ENCODE data around the gene C6orf141. TPM values are rescaled to one million over a fixed set of nuclear protein-coding genes. Genes with fewer than 3 reads are reported as not detected.

C6orf141 gene
- total RNA-seq, 2 donors from 2014 or later = 0.81 to 1.7 TPM

DNA sequence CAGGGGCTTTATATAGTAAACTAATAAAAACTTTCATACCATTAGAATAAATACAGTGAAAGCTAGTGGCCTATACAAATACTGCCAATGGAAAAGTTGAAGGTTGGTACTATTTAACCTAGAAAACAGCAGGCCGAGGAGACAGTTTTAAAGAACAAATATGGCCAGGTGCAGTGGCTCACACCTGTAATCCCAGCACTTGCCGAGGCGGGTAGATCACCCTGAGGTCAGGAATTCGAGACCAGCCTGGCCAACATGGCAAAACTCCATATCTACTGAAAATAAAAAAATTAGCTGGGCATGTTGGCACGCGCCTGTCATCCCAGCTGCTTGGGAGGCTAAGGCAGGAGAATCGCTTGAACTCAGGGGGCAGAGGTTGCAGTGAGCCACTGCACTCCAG is 25.9 kb upstream of the C6orf141 start:
- H3K27me3 ChIP-seq (ENCODE audit: control insufficient read depth, insufficient read depth, low read length, poor library complexity, severe bottlenecking) = no peaks in the 10 kb centered on the region
- no peak overlapping the region for H3K9ac ChIP-seq (ENCODE audit: extremely low read depth, low read length, poor library complexity, severe bottlenecking)
- TF ChIP-seq, protein P1, sequence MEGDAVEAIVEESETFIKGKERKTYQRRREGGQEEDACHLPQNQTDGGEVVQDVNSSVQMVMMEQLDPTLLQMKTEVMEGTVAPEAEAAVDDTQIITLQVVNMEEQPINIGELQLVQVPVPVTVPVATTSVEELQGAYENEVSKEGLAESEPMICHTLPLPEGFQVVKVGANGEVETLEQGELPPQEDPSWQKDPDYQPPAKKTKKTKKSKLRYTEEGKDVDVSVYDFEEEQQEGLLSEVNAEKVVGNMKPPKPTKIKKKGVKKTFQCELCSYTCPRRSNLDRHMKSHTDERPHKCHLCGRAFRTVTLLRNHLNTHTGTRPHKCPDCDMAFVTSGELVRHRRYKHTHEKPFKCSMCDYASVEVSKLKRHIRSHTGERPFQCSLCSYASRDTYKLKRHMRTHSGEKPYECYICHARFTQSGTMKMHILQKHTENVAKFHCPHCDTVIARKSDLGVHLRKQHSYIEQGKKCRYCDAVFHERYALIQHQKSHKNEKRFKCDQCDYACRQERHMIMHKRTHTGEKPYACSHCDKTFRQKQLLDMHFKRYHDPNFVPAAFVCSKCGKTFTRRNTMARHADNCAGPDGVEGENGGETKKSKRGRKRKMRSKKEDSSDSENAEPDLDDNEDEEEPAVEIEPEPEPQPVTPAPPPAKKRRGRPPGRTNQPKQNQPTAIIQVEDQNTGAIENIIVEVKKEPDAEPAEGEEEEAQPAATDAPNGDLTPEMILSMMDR (conservative IDR thresholded peaks at IDR 0.05) = no peak
- H3K4me1 Mint-ChIP-seq = peaks cover 5% of the 10 kb centered on the region
- 89% methylated on average over 7 of the region's 7 CpGs; no CpG with 5 or more reads in 1 of the 2 experiments for WGBS, 2 experiments (ENCODE audit: insufficient coverage in 1 of 2, insufficient read length in 1 of 2)
- no peaks in the 10 kb centered on the region for H3K36me3 ChIP-seq (ENCODE audit: control insufficient read depth, insufficient read depth, low read length)
- no peak for DNase-seq
- no peak overlapping the region for H3K27ac ChIP-seq (ENCODE audit: low read depth, low read length)
- H3K9me3 ChIP-seq (ENCODE audit: control insufficient read depth, low read length) = no peaks in the 10 kb centered on the region
- no peak overlapping the region for H3K4me3 Mint-ChIP-seq
- no peaks in the 10 kb centered on the region for H3K4me1 ChIP-seq (ENCODE audit: control insufficient read depth, insufficient read depth, low read length)
- H3K27me3 Mint-ChIP-seq (ENCODE audit: insufficient read depth) = peaks cover 7% of the 10 kb centered on the region
- H3K36me3 Mint-ChIP-seq (ENCODE audit: low read depth) = no peaks in the 10 kb centered on the region
- H3K27ac Mint-ChIP-seq = no peak overlapping the region
- H3K9me3 Mint-ChIP-seq = no peaks in the 10 kb centered on the region
- no peak overlapping the region for H3K4me3 ChIP-seq (ENCODE audit: low read length)

DNA sequence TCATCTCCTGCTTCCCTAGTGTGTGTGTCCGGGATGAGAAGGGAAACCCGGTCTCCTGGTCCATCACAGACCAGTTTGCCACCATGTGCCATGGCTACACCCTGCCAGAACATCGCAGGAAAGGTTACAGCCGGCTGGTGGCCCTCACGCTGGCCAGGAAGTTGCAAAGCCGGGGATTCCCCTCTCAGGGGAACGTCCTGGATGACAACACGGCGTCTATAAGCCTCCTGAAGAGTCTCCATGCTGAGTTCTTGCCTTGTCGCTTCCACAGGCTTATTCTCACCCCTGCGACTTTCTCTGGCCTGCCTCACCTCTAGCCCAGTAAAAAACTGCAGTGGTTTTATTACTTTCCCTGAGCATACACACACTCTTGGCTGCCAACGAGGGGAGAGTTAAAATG is 23.9 kb upstream of the C6orf141 start:
- peaks cover 5% of the 10 kb centered on the region for H3K4me1 Mint-ChIP-seq
- H3K9me3 Mint-ChIP-seq = no peaks in the 10 kb centered on the region
- WGBS, 2 experiments (ENCODE audit: insufficient coverage in 1 of 2, insufficient read length in 1 of 2) = 82 to 88% methylated on average over 9 to 12 of the region's 12 CpGs
- no peak overlapping the region for H3K27ac Mint-ChIP-seq
- Histone ChIP-seq H3K9ac (ENCODE audit: extremely low read depth, low read length, poor library complexity, severe bottlenecking) (no peak overlapping the region), H3K27me3 (ENCODE audit: control insufficient read depth, insufficient read depth, low read length, poor library complexity, severe bottlenecking) (no peaks in the 10 kb centered on the region), H3K4me1 (ENCODE audit: control insufficient read depth, insufficient read depth, low read length) (no peaks in the 10 kb centered on the region), H3K4me3 (ENCODE audit: low read length) (no peak overlapping the region), H3K27ac (ENCODE audit: low read depth, low read length) (no peak overlapping the region), H3K9me3 (ENCODE audit: control insufficient read depth, low read length) (no peaks in the 10 kb centered on the region), H3K36me3 (ENCODE audit: control insufficient read depth, insufficient read depth, low read length) (no peaks in the 10 kb centered on the region)
- TF ChIP-seq, protein P1 (conservative IDR thresholded peaks at IDR 0.05) = no peak
- peaks cover 4% of the 10 kb centered on the region for H3K27me3 Mint-ChIP-seq (ENCODE audit: insufficient read depth)
- no peak overlapping the region for H3K4me3 Mint-ChIP-seq
- no peak for DNase-seq
- H3K36me3 Mint-ChIP-seq (ENCODE audit: low read depth) = no peaks in the 10 kb centered on the region

DNA sequence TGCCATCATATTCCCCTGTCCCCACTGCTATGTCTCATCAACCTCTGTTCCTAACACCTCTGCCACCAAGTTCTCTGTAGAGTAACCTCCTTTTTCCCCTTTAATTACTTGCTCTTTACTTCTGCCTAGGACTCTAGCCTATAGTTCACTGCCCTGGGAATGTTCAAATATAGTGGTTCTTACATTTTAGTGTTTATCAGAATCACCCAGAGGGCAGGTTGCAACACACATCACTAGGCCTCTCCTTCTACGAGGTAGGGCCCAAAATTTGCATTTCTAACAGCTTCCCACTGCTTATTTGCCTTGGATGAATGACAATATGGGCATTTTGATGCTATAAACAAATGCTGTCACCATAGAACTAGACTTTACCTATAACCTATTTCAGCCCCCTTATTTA is 23.1 kb upstream of the C6orf141 start:
- 62% methylated on average over 1 of the region's 1 CpG; no CpG with 5 or more reads in 1 of the 2 experiments for WGBS, 2 experiments (ENCODE audit: insufficient coverage in 1 of 2, insufficient read length in 1 of 2)
- Mint-ChIP-seq H3K4me3 (no peak overlapping the region), H3K36me3 (ENCODE audit: low read depth) (no peaks in the 10 kb centered on the region)

More for the DNA sequence above, 23.1 kb upstream of the C6orf141 start:
- no peaks in the 10 kb centered on the region for H3K9me3 ChIP-seq (ENCODE audit: control insufficient read depth, low read length)
- H3K9ac ChIP-seq (ENCODE audit: extremely low read depth, low read length, poor library complexity, severe bottlenecking) = no peak overlapping the region
- no peak overlapping the region for H3K27ac ChIP-seq (ENCODE audit: low read depth, low read length)
- H3K27me3 ChIP-seq (ENCODE audit: control insufficient read depth, insufficient read depth, low read length, poor library complexity, severe bottlenecking) = no peaks in the 10 kb centered on the region
- Mint-ChIP-seq H3K4me1 (peaks cover 5% of the 10 kb centered on the region), H3K27ac (no peak overlapping the region), H3K9me3 (no peaks in the 10 kb centered on the region), H3K27me3 (ENCODE audit: insufficient read depth) (peaks cover 4% of the 10 kb centered on the region)
- H3K4me3 ChIP-seq (ENCODE audit: low read length) = no peak overlapping the region
- H3K4me1 ChIP-seq (ENCODE audit: control insufficient read depth, insufficient read depth, low read length) = no peaks in the 10 kb centered on the region
- DNase-seq = no peak
- TF ChIP-seq, protein P1 (conservative IDR thresholded peaks at IDR 0.05) = no peak
- no peaks in the 10 kb centered on the region for H3K36me3 ChIP-seq (ENCODE audit: control insufficient read depth, insufficient read depth, low read length)
